AG08396 (cell line): ENCODE results near the gene ICAM2.

Experiments used
- DNase-seq: peaks from one replicate; pipeline ENCODE4 v3.0.0; 2012; ENCODE audit warnings: low spot score, mixed read lengths

The ICAM2 gene

DNA sequence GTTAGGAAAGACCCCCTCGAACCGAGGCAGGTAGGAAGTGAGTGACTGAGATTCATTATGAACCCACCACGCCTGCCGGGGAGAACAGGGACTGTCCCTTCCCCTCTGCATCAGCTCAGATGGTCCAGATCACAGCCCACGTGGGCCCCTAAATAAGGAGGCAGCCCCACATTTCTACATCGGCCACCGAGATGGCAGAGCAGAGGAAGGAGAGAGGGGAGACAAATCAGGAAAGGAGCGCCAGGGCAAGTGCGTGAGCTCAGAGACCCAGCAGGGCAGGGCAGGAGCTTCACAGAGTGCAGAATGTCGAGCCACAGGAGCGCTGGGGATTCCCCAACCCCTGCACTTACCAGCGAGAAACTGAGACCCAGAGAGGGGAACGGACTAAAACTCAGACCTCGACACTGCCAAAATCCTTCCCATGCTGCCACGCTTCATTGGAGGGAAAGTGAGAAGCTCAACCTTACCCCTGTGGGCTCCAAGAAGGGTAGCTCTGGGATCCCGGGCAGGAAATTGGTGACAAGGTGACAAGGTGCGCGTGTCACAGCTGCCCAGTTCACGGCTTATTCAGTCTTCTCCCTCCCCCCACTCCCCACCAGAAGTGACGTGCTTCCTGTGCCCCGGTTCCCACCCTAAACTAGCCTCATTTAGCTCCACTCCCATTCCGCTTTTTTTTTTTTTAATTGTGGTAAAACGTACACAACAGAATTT lies at the start of gene ICAM2:
TSS of gene ICAM2 (minus strand) at position 578 of the 711 bp plus-strand sequence. CDS start 13,942 bp downstream, outside the sequence.
- peak; percentile 5 for DNase-seq

DNA sequence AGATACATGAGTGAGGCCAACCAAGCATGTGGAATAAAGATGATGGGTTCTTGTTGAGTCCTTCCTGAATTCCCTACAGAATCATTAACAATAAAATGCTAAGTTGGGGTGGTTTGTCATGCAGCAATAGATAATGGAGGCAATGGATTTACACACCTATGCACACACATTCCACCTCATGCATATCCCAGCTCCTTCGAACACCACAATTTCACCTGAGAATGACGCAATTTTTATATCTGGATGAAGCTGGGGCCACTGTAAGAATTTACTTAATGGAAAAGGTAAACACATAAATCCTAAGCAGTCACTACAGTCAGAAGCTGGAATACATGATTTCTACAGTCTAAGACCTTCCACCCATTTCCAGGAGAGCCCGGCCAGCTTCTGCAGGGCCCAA lies 49.8 kb upstream of the ICAM2 start:
- no peak for DNase-seq

DNA sequence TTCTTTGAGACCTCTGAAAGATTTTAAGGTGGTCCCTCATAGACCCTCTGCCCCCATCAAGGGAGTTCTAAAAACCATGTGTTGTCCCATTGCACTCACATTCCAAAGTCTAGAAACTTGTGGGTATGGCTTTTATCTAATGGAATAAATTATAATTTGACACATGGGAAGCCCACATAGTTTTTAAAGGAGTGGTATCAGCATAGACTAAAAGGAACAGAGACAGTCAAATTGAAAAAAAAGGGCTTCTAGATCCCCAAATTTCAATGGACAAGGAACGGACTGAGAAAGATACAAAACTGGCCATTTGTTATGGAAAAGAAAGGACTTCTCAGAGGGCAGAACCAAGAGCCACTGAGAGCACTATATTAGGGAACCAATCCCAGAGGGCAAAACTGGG lies 48.7 kb upstream of the ICAM2 start:
- DNase-seq = no peak

DNA sequence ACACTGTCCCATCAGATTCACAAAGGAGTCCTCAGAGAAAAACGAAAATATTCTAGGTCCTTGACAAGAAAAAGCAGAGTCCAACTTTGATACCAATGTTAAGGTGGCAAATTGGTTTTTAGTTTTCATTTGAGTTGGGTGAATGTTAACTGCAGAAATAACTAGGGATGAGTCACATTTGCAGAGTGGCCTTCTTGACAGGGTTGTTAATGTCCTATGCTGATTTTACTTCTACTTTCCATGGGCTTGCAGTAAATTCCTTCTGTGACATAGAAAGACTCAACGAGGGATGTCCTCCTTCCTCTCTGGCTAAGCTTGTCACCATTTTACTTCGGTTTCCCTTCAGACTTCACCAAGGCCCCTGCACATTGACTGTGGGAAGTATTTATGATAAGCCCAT lies 47.2 kb upstream of the ICAM2 start:
- no peak for DNase-seq

DNA sequence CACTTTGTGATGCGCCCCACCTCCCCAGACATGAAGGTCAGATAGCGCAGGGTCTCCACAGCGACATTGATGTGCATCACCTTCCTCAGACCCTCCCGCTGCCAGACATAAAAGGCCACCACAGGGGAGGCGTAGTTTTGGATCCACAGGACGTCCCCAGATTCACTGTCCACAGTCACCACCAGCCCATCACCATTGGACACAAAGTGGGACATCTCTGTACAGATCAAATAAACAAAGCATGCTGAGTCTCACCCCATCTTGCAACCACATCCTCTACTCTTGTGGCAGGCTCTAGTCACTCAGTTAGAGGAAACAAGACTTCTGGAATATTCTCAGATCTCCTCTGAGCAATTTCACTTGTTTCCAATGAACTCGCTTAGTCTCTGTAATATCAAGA lies 46.3 kb upstream of the ICAM2 start:
- no peak for DNase-seq

DNA sequence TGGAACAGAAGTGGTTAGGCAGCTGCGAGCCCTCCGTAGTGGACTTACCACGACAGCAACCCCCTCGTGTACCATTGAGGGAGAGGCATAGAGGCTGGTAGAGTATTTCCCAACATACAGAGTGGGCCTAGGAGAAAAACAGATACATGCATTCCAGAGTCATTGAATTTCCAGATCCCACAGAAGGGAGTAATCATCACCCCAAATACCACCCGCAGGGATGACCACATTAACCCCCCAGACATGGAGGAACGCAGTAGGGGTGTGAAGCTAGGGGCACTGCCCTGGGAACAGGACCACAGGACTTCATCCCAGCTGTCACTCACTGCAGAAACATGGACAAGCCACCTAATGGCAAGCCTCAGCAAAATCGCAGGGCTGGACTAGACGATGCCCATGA lies 44.7 kb upstream of the ICAM2 start:
- DNase-seq = no peak

DNA sequence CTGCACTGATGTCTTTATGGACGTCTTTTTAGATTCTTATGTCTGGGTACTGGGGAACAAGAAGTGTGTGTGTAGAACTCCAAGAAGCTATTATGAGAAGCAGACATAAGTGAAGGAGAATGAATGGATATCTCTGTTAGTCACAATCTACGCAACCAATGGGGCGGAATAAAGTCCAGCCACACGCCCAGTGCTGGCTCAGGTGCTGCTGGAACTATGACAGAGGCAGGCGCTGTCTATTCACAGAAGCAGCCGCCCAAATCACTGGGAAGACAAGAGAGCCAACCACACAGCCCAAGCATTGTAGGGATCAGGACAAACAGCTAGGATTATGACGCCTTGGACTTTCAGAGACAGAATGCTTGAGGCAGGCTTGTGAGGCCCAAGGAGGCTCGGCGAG lies 43.9 kb upstream of the ICAM2 start:
- DNase-seq = no peak

DNA sequence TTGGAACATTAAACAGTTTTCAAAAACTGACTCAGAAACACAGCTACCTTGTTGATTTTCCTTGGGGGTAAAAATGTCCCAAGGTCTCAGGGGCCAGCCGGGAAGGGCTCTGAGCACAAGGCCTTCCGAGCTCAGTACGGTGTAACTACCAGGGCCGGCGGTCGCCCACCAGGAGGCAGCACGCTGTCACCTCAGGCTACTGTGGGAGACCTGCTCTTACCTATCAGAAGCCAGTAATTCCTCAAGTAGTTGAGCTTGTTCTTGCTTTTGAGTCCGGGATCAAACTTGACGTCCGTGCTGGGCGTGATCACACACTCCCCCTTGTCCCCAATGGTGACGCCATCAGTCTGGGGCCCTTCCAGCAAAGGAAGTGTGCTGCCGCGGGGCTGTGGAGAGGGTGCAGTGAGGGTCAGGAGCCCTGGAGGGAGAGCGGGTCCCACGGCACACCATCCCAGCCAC lies 43.4 kb upstream of the ICAM2 start:
- no peak for DNase-seq

DNA sequence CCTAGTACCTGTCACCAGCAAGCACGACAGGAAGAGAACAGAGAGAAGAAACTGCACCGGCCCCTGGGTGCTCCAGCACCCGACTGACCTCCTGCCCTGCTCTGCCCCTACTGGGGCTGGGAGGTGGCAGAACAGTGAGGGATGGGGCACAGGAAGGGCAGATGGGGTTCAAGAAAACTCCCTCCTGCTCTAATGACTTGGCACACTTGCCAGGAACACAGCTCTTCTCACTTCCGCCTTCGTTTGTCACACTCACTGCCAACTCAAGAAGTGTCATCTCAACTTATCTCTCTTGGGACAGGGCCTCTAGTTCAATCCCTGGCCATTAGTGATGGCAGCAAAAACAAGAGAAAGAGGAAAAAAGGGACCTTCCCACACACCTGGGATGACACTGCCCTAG lies 42.7 kb upstream of the ICAM2 start:
- no peak for DNase-seq

DNA sequence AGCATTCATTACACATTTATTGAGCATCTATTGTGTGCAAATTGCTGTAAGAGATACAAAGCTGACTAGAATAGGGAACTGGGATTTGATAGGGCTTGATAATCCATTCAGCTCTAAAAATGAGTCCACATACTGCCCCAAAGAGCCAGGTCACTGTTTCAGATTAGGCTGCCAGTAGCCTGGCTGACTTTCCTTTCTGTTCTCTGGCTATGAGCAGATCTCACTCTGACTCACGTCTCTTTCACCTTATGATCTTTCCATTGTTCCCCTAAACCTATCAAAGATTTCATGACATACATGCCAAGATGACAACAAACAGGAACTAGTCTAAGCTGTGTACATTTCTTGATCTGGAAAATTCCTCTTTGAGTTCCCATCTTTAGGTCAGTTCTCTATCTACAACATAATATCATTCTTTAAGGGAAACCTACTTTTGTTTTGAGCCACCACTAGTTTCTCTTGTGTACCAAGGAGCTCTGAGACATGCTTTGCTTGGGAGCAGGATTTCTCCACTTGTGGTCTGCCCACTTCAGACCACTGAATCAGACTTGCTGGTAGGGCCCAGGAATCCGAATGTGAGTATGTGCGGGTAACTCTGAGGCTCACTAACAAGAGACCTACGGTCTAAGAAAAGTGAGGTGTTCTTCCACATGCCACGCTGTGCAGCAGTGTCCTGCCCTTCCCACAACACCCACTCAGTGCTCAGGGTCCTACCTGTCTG lies 40.9 kb upstream of the ICAM2 start:
- DNase-seq = no peak

DNA sequence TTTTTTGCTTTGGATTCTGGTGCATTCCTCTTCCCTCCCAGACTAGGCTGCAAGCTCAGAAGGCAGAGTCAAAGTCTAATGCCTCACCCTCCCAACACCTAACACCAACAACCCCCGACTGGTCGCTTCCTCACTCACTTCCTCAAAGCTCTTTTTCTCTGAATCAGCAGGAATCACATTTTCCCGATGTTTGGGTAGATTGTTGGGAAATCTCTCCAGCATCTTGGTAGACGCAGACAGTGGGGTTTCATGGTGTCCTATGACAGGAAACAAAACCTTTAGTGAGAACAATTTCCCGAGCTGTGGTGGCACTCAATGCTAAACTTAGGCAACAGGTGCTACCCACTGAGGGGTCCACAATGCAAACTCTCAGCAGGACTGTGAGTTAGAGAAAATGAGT lies 39.9 kb upstream of the ICAM2 start:
- DNase-seq = no peak

DNA sequence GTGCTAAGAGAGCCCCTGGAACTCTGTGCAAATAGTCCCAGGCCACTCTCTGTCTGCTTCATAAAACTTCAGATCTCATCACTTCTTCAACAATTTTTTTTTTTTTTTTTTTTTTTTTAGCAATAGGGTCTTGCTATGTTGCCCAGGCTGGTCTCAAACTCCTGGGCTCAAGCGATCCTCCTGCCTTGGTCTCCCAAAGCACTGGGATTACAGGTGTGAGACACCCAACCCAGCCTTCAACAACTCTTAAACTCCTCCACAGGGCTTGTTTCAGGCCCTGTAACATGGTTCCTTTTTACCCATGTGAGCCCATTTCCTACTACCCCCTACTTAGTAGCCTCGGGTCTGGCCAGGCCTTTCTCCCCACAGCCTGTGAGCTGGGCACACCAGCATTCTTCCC lies 39.3 kb upstream of the ICAM2 start:
- DNase-seq = no peak

DNA sequence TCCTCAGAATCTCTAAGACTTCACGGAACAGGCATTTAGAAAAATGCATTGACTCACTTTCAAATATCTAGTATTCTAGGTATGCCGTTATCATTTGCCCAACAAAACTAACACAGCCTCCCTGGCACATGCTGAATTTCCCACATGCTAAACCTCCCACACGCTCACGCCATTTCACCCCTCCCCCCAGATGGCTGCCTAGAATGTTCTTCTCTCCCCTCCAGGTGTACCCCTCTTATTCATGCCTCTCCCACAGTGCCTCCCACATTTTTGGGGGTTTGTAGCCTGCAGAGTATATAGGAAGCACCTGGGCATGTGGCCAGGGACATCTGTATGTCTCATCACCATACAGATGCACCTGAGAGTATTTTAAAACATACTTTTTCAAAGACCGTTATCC lies 38.2 kb upstream of the ICAM2 start:
- no peak for DNase-seq

DNA sequence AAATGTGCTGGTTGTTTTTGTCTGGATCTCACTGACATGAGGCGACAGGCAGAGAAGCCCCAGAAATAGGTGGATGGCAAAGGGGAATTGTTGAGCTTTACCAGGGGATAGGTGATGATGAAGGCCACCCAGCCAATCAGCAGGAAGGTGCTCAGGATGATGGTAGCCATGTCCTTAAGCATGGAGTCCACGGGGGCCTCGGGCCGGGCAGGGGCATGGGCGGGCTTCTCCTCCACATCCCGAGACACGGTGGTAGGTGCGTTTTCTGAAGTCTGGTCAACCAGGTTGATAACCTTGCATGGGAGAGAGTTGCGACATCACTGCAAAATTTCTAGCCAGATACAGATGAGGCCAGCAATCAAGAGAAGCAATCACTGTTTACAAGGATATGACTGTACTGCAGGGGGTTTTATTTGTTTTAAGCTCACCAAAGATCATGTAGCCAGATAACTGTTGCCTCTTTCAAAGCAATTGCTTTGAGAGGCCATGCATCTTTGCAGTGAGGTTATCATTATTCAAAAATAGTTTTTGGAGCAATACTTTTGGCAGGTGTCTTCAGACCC lies 37.3 kb upstream of the ICAM2 start:
- no peak for DNase-seq

DNA sequence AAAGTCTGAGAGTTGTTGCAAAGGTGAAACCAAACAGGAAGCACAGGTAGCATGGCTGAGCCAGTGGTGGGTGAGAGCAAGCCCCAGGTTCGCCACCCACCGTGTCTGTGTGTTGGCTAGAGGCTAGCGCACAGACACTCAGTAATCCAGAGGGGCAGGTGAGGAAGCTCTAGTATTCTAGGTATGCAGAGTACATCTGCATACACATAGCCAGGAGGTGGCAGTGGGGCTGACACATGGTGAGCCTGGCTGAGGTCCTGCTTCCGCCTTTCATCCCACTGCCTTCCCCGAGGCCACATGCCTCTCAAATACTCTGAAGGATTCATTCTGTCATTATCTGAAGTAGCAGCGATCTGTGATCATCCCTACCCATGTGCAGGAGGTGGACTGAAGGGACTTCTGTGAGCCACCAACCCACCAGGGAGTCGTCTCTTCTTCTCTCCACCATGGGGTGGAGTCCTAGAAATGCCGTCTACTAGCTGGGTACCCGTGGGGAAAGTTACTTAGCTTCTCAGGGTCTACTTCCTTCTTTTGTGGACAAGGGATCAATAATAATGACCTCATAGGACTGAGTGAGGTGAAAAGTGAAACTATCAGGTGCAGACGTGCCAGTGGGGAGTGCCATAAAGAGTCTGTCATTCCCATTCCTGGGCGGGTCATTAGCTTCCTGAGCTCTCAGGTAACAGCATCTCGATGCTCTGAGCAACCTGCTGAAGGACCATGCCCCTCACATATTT lies 36.0 kb upstream of the ICAM2 start:
- DNase-seq = no peak

DNA sequence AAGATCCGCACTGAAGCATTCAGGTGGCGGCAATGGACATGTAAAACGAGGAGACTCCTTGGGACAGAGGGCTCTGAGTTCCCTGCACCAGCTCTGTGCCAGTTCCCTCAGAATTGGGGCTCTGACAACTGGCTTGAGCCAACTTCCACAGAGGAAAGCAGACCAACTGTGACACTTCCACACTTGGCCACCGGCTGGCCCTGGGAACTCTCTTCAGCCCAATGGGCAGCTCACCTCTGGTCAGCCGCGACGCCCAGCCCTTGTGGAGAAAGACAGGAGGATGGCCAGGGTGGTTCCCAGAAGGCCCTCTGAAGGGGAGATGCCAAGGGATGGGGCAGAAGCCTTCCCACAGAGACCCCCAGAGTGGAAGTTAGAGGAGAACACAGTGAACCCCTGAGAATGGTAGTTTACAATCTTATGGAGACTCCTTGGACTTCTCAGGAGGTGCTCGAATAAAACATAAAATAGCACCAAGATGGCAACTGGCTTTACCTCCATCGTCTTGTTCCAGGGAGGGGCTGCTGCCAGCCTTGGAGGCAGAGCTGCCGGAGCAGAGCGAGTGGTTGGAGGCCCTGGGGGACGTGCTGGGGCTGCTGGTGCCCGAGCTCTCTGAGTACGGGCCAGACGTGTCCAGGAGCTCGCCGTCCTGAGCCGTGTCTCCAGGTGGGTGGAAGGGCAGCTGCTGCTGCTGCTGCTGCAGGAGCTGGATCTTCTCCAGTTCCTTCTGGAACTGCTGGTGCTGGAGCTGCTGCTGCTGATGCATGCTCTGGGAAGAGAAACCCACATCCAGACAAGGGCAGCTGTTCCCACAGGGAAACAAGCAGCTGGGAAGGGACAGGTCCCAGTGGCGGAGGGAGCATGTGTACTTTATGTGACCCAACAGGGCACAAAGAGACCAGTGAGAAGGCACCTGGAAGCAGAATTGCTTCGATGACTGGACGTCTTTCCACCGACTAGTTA lies 35.0 kb upstream of the ICAM2 start:
- DNase-seq = no peak

DNA sequence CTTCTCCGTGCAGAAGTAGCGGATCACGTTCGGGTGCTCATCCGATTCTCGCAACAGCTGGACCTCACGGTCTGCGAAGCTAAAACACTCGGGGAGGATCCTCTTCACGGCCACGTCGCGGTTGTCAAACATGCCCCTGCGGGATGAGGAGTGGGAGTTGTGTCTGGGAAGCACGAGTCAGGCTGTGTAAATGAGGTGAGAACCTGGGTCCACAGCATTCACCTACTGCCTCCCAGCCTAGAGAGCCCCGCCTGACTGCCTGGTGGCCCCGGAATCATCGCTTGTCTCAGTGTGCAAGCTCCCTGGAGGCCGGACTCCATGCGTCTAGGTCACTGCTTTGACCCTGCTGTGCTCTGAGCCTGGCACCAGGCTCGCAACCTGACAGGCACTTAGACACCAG lies 33.9 kb upstream of the ICAM2 start:
- DNase-seq = no peak

DNA sequence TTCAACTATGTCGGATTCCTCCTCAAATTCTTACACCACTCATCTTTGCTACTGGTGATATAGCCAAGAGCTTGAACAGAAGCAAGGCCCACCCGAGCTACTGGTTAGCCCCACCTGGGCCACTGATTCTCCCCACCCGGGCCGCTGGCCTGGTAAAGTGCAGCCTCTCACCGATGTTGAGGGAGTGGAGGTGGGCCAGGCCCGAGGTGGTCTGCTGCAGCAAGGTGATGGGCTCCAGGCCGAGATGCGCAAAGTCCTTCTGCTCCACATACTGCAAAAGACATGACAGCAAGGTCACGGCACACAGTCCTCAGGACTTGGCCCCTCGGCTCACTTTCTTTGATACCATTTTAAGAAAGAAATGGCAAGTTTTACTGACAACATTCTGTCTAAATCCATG lies 32.7 kb upstream of the ICAM2 start:
- no peak for DNase-seq

DNA sequence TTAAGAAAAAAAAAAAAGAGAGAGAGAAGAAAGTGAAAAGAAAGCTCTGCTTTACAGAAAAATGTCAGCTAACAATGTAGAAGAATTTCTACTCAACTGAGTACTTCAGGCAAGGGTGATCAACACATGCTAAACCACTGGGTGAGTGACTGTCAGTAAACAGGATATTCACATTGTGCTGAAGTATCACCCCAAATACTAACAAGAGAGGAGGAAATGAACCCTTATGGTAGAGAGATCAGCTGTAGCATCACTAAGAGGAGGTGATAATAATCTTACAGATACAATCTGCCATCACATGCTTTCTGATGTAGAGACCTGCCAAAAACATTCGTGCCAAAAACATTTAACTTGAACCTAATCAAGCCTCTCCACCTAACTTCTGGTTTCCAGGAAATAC lies 30.7 kb upstream of the ICAM2 start:
- DNase-seq = no peak

DNA sequence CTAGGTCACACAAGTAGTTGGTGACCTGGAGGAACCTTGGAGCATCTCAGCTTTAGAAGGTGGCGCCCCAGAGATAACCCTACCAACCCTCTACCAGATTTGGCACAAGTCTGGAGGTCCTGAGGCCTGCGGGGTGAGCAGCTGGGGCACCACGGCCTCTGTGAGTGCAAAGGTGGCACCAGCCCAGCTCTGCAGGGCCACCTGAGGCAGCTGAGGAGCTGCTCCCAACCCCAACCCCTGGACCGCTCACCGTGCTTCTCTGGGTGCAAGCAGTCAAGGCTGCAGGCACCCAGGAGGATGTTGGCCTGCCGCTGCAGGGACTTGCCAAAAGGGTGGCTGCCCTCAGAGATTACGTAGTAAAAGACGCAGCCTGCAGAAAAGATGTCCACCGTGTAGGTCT lies 28.4 kb upstream of the ICAM2 start:
- no peak for DNase-seq

DNA sequence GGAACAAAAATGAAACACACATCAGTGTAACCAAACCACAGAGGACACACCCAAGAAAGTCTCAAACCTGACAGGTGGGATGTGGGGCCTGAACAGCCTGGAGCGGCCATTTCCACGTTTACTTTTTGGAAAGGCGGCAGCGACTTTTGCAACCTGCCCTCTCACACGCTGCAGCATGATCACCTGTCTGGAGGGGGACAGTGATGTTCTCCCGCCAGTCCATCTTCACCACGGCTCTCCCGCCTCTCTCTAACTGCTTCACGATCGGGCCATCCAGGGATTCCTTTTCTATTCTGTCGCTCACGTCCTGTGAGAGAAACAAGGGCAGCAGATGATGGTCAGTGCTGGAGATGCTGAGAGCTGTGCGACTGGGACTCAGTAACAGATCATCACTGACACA lies 24.7 kb upstream of the ICAM2 start:
- no peak for DNase-seq
